GM12874 (cell line): ENCODE data around the gene AKR1E2.

Experiments used
- TF ChIP-seq, protein P1 (sequence below): IDR thresholded peaks from 2 replicates; pipeline ENCODE4 v1.5.1; 2011; ENCODE audit warnings: low read depth, mild to moderate bottlenecking, control low read depth, low read length, moderate library complexity; ENCODE audit not compliant: insufficient read depth

AKR1E2 gene

GRCh38 chr10:4813496-4813895 is 12.5 kb upstream of the AKR1E2 start:
- TF ChIP-seq, protein P1, sequence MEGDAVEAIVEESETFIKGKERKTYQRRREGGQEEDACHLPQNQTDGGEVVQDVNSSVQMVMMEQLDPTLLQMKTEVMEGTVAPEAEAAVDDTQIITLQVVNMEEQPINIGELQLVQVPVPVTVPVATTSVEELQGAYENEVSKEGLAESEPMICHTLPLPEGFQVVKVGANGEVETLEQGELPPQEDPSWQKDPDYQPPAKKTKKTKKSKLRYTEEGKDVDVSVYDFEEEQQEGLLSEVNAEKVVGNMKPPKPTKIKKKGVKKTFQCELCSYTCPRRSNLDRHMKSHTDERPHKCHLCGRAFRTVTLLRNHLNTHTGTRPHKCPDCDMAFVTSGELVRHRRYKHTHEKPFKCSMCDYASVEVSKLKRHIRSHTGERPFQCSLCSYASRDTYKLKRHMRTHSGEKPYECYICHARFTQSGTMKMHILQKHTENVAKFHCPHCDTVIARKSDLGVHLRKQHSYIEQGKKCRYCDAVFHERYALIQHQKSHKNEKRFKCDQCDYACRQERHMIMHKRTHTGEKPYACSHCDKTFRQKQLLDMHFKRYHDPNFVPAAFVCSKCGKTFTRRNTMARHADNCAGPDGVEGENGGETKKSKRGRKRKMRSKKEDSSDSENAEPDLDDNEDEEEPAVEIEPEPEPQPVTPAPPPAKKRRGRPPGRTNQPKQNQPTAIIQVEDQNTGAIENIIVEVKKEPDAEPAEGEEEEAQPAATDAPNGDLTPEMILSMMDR: no peak

- TF ChIP-seq, protein P1: no peak
These were observed 9.0 kb upstream of the AKR1E2 start for GRCh38 chr10:4816966-4817365.

DNA sequence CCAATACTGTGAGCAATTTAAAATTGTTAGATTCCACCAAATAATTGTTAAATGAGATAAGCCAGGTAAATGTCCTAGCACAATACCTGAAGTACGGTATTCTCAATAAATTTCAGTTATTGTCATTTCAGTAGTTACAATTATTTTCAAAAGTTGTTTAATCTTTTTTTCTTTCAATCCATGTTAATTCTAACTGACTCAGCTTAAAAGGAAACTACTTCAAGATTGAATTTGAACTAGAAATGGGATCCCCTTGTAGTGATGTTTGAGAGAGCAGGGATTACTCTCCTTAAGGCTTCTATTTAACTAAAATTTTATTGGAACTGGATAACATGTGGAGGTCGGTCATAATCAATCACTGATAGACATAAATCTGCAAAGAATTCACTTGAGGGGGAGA is 6.9 kb upstream of the AKR1E2 start:
- TF ChIP-seq, protein P1: no peak

DNA sequence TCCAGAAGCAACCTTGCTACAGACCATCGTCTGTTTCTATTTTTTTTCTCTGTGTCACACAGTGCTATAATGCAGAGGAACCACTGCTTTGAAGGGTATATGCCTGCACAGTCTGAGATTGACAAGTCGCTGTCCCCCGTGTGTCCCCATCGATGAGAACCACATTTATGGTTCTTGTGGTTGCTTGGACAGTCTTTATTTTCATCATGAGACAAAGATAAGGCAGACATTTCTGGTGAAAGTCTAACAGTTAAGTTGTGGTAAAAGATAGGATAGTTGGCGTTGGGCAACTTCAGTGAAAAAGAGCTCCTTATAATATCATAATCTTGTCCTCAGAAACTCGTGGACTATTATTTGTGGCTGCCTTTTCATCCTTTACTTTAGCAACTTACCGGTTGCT is 6.3 kb upstream of the AKR1E2 start:
- TF ChIP-seq, protein P1: no peak

DNA sequence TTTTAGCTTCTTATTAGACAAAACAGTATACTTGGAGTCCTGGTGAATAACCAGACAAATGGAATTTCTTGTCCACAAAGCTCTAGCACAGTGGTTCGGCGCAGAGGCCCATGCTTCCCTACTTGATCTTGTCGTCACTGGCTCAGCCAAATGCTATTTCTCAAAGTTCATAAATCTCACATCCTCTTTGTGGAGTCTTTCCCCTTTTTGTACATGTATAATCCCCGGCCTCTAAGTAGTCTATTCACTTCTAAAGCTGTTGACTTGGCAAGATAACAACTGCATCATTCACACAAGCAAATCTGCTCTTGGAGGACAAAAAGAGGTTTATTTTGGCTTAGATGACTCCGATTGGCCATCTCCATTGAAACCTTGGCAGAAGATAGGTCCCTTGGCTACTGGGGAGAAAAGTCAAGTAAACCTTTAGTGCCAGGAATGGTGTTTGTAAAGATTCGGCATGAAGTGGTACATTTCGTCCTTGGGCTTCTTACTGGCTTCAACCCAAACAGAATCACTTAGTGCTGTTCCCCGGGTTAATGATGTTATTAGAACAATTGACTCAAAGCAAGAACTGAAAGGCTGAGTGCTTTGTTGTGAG is 5.1 kb upstream of the AKR1E2 start:
- TF ChIP-seq, protein P1: no peak

- TF ChIP-seq, protein P1: no peak
These were observed 3.8 kb upstream of the AKR1E2 start for GRCh38 chr10:4822208-4822607.

DNA sequence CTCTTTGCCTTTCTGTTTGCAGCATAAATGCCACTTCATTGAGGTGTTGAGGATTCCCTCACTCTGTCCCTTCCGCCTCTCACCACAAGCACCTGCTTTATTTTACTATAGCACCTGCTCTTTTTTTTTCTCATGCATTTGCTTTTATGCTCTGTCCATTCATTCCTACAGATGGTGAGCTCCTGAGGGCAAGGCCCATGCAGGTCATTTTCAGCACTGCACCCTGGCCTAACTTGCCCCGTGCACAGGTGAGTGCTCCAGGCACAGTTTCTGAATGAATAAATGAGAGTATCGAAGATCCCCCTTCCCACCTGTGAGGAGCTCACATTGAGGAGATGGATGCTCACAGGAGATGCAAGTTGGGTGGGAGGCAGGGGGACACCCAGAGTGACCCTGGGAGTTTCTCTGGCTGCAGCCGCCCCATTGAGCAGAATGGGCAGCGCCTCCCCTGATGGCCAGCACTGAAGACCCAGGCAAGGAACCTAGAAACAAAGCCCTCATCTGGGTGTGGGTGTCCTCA is 1.2 kb upstream of the AKR1E2 start:
- TF ChIP-seq, protein P1: no peak
